Measurements from ENCODE around the gene AP4M1. TPM values are rescaled to one million over a fixed set of nuclear protein-coding genes. Genes with fewer than 3 reads are reported as not detected.
A peak's percentile ranks its signal among the peaks of the same experiment; 100 is the strongest.

Gene AP4M1
- total and polyA plus RNA-seq, 10 of the 15 experiments (the other 5 are each of a cell fraction or from before 2014, with no cell fraction given), result 0.77 to 16.1 (median 13.0) TPM

- CTCF ChIA-PET, result interaction anchor here (0.7 to 7.9 kb wide), 7 partner anchors 11 to 218 kb away, joined by 3 to 107 read pairs (median 6); partner anchors contain the start of gene PVRIG
- H3K9me3 ChIP-seq (replicated peaks; ENCODE audit: control insufficient read depth, insufficient read depth, low read length), result no peaks in the 10 kb centered on the region
- H4K20me1 ChIP-seq (ENCODE audit: control insufficient read depth, insufficient read depth), result no peaks in the 10 kb centered on the region
- intact Hi-C loops (cut with micrococcal nuclease; ENCODE audit: unreplicated experiment) (loop anchor here (1.0 to 5.0 kb wide), 4 partner anchors 26 to 150 kb away; partner anchors contain the start of genes AP4M1, AZGP1 and MCM7), in situ Hi-C loops (cut with MboI) (no loop called here)
- peak within 1 kb of the TSS; percentile 98 for H2AFZ ChIP-seq (ENCODE audit: control insufficient read depth, low read depth, low read length)
- POLR2A ChIA-PET, result interaction anchor here (0.5 to 2.3 kb wide), 6 partner anchors 26 to 302 kb away, joined by 3 to 18 read pairs (median 4); partner anchors contain the start of genes AP4M1, COPS6, MCM7 and MEPCE
- H3K79me2 ChIP-seq (ENCODE audit: control insufficient read depth, insufficient read depth, low read length), result peaks cover 13% of the 10 kb centered on the region
- no peak for FAIRE-seq
- no peaks in the 10 kb centered on the region for H3K27me3 ChIP-seq (replicated peaks in 1 of 2; ENCODE audit: control insufficient read depth in 2 of 2, insufficient read depth in 2 of 2, low read length in 1 of 2)
- peak; percentile 84 for ATAC-seq
- BruUV-seq (replicated peaks), result no TSS peak
- RAD21 ChIA-PET (ENCODE audit: unreplicated experiment), result interaction anchor here (0.6 to 4.3 kb wide), 5 partner anchors 26 to 212 kb away, joined by 3 to 24 read pairs (median 5); partner anchors contain the start of genes AP4M1 and MCM7
- DNase-seq (ENCODE audit: low read depth, low spot score), result peak; percentile 68
- H3K4me2 ChIP-seq (ENCODE audit: control insufficient read depth, insufficient read depth), result peak within 1 kb of the TSS; percentile 81
- under 1% methylated on average over 74 of the region's 85 CpGs for WGBS (ENCODE audit: insufficient coverage, insufficient replicate concordance, low lambda C conversion rate, missing lambda C conversion rate)
- peak within 1 kb of the TSS; percentile 75 for H3K4me3 ChIP-seq
- H3K9ac ChIP-seq (ENCODE audit: control insufficient read depth, insufficient read depth, low read length), result peak within 1 kb of the TSS; percentile 87
- peaks cover 17% of the 10 kb centered on the region for H3K4me1 ChIP-seq (ENCODE audit: control insufficient read depth, insufficient read depth, low read length)
- peak within 1 kb of the TSS; percentile 99 for H3K27ac ChIP-seq (ENCODE audit: control insufficient read depth, insufficient read depth)
- SMC1A ChIA-PET (ENCODE audit: uncharacterized antibody, unreplicated experiment), result interaction anchor here (1.1 to 2.0 kb wide), 3 partner anchors 11 to 208 kb away, joined by 3 to 12 read pairs (median 3); partner anchors contain the start of gene TRIM4
- H3K36me3 ChIP-seq (ENCODE audit: control insufficient read depth in 2 of 2, insufficient read depth in 2 of 2, low read length in 1 of 2), result no peaks in the 10 kb centered on the region; a peak in 1 of 4 replicates
- TF ChIP-seq ZNF24 (IDR thresholded peaks at IDR 0.05) (no peak), FOXK2 (IDR thresholded peaks at IDR 0.05) (peak; percentile 97), IKZF2 (IDR thresholded peaks at IDR 0.05) (peak in 1 of 2 experiments; percentile 29; a peak in 1 of 4 replicates), SPI1 (IDR thresholded peaks at IDR 0.05; ENCODE audit: borderline replicate concordance, insufficient read depth, low read depth, low read length) (no peak), BCL11A (IDR thresholded peaks at IDR 0.05; ENCODE audit: low read depth, low read length) (no peak; the same call in 1 of the 2 replicates), JUNB (IDR thresholded peaks at IDR 0.05) (no peak; the same call in 1 of the 2 replicates), NRF1 (conservative IDR thresholded peaks at IDR 0.05; ENCODE audit: low read depth, low read length) (no peak), YBX1 (IDR thresholded peaks at IDR 0.05) (no peak), ZBTB4 (CRISPR knock-in tag; IDR thresholded peaks at IDR 0.05) (no peak), GABPA (IDR thresholded peaks at IDR 0.05; ENCODE audit: low read depth) (no peak), LARP7 (IDR thresholded peaks at IDR 0.05) (peak; percentile 89), MYB (IDR thresholded peaks at IDR 0.05; ENCODE audit: borderline replicate concordance, low read depth, low read length) (no peak), SUPT20H (IDR thresholded peaks at IDR 0.05; ENCODE audit: borderline replicate concordance, control insufficient read depth, low read depth, low read length) (no peak), RB1 (IDR thresholded peaks at IDR 0.05; ENCODE audit: borderline replicate concordance) (no peak), SUZ12 (IDR thresholded peaks at IDR 0.05; ENCODE audit: unreplicated experiment) (no peak), POLR2AphosphoS2 (IDR thresholded peaks at IDR 0.05; ENCODE audit: low read depth, low read length) (peak; percentile 86), ASH2L (IDR thresholded peaks at IDR 0.05; ENCODE audit: borderline replicate concordance, low read depth) (no peak), NBN (IDR thresholded peaks at IDR 0.05) (peak; percentile 86), PKNOX1 (IDR thresholded peaks at IDR 0.05) (no peak), MEF2A (IDR thresholded peaks at IDR 0.05; ENCODE audit: insufficient read depth, low read depth, low read length) (no peak)
These were observed 25.8 kb downstream of the AP4M1 start, which contains the start of gene MBLAC1 for GRCh38 chr7:100126931-100127865. TSS of gene MBLAC1 (plus strand) at chr7:100126967. CDS start at chr7:100127396, 429 bp downstream.
